PFSK-1 (cell line): ENCODE measurements around the gene AGO4.
A peak's percentile ranks its signal among the peaks of the same experiment; 100 is the strongest.

Experiments
- SIN3A ChIP-seq: IDR thresholded peaks from 2 replicates; pipeline ENCODE4 v1.6.1; 2012; ENCODE audit warnings: mild to moderate bottlenecking, low read length, moderate library complexity, borderline replicate concordance; ENCODE audit not compliant: insufficient read depth
- TAF1 ChIP-seq: IDR thresholded peaks from 2 replicates; pipeline ENCODE4 v1.6.1; 2012; ENCODE audit warnings: low read length, control low read depth, borderline replicate concordance; ENCODE audit not compliant: insufficient read depth
- TF ChIP-seq, protein P1 (sequence below), 2 experiments: IDR thresholded peaks; 2 replicates each; pipeline versions ENCODE4 v1.6.1 to v1.8.0; 2011 to 2012; ENCODE audit warnings: low read depth in 2 of 2, low read length in 2 of 2, control low read depth in 1 of 2, inconsistent platforms in 1 of 2, mild to moderate bottlenecking in 1 of 2, moderate library complexity in 1 of 2; ENCODE audit not compliant: insufficient read depth in 1 of 2

DNA sequence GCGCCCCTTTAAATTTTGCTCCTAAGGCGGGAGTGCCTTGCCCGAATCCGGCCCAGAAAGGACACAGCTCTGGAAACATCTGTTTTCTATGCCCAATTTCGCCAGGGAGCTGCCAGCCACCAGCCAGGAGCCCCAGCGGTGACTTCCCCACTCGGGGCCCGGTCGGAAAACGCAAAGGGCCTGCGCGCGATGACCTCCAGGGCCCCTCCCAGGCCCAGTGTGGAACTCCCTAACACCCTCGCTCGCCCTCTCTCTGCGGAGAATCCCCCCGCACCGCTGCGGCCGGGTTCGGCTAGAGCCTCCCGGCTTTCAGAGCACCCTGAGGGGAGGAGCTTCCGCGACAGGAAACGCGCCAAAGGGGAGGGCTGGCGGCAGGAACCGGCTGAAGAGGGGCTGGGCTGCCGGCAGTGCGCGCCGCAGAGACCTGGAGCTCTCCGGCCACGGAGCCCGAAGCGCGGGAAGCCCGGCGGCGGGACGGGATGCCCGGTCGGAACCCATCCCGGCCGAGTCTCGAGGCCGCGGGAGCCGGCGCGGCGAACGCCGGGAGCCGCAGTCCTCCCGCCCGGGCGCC lies 38.5 kb upstream of the AGO4 start:
- TF ChIP-seq SIN3A (no peak), TAF1 (peak; percentile 17; the same call in 1 of the 2 replicates)
- TF ChIP-seq, protein P1, sequence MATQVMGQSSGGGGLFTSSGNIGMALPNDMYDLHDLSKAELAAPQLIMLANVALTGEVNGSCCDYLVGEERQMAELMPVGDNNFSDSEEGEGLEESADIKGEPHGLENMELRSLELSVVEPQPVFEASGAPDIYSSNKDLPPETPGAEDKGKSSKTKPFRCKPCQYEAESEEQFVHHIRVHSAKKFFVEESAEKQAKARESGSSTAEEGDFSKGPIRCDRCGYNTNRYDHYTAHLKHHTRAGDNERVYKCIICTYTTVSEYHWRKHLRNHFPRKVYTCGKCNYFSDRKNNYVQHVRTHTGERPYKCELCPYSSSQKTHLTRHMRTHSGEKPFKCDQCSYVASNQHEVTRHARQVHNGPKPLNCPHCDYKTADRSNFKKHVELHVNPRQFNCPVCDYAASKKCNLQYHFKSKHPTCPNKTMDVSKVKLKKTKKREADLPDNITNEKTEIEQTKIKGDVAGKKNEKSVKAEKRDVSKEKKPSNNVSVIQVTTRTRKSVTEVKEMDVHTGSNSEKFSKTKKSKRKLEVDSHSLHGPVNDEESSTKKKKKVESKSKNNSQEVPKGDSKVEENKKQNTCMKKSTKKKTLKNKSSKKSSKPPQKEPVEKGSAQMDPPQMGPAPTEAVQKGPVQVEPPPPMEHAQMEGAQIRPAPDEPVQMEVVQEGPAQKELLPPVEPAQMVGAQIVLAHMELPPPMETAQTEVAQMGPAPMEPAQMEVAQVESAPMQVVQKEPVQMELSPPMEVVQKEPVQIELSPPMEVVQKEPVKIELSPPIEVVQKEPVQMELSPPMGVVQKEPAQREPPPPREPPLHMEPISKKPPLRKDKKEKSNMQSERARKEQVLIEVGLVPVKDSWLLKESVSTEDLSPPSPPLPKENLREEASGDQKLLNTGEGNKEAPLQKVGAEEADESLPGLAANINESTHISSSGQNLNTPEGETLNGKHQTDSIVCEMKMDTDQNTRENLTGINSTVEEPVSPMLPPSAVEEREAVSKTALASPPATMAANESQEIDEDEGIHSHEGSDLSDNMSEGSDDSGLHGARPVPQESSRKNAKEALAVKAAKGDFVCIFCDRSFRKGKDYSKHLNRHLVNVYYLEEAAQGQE (IDR thresholded peaks at IDR 0.05; ENCODE audit: insufficient read depth in 1 of 2, low read depth in 2 of 2, low read length in 2 of 2) = 0 out of 4 replicates have a peak, but pooled peaks of 1 of the 2 experiments have one; percentile 53
